K562 (cell line): ENCODE measurements around the gene COL28A1.

Experiments used
- EGR1 ChIP-seq: fragments of 450-650 bp; conservative IDR thresholded peaks from 2 replicates; pipeline ENCODE4 v1.6.1; 2017; ENCODE audit warnings: mild to moderate bottlenecking
- KDM4B ChIP-seq, 2 experiments: fragments of 450-650 bp in 1 of 2; sonication (generic) in 1 of 2; IDR thresholded peaks; 2 replicates each; pipeline ENCODE4 v1.6.1; 2016 to 2017; ENCODE audit warnings: borderline replicate concordance in 2 of 2, antibody characterized with exemption in 1 of 2, low read depth in 1 of 2, mild to moderate bottlenecking in 1 of 2

- TF ChIP-seq KDM4B (IDR thresholded peaks at IDR 0.05; ENCODE audit: borderline replicate concordance in 2 of 2, low read depth in 1 of 2) (no peak), EGR1 (no peak)
Observed at GRCh38 chr7:7474436-7474835, 61.2 kb downstream of the COL28A1 start.
